Kidney tubule cell (primary cell): ENCODE measurements around the gene LIN28B.
"Not testable (repeated sequence)": the region's sequence is repeated elsewhere in the genome, so short reads cannot be mapped to it uniquely, and the experiment has no call there.

ENCODE experiments used
- DNase-seq: peaks from one replicate; pipeline ENCODE4 v3.0.0-alpha.2; 2018; ENCODE audit warnings: low spot score

LIN28B gene, protein sequence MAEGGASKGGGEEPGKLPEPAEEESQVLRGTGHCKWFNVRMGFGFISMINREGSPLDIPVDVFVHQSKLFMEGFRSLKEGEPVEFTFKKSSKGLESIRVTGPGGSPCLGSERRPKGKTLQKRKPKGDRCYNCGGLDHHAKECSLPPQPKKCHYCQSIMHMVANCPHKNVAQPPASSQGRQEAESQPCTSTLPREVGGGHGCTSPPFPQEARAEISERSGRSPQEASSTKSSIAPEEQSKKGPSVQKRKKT

DNA sequence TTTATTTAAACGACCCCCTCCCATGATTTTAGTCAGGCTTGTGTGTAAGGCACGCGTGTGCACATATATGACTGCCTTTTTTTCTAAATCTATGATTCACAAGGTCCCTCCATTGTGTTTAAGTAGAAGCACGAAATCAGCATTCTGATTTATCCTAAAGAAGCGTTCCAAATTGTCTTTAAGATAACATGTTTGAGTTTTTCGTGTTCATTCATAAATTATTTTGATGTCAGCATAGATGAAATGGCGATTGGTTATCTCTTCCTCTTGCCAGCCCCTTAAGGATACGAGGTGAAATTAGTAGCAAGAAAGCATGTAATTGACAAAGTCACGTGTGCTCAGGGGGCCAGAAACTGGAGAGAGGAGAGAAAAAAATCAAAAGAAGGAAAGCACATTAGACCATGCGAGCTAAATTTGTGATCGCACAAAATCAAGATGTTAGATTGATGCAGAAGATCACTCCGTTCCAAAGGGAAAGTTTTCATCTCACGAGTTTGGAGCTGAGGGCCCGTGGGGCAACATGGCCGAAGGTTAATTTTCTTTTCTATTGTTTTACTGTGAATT lies at the start of gene LIN28B:
LIN28B (plus strand) TSS at position 377 of the 564 bp plus-strand sequence; CDS start at position 521, 144 bp downstream.
- DNase-seq, result no peak

DNA sequence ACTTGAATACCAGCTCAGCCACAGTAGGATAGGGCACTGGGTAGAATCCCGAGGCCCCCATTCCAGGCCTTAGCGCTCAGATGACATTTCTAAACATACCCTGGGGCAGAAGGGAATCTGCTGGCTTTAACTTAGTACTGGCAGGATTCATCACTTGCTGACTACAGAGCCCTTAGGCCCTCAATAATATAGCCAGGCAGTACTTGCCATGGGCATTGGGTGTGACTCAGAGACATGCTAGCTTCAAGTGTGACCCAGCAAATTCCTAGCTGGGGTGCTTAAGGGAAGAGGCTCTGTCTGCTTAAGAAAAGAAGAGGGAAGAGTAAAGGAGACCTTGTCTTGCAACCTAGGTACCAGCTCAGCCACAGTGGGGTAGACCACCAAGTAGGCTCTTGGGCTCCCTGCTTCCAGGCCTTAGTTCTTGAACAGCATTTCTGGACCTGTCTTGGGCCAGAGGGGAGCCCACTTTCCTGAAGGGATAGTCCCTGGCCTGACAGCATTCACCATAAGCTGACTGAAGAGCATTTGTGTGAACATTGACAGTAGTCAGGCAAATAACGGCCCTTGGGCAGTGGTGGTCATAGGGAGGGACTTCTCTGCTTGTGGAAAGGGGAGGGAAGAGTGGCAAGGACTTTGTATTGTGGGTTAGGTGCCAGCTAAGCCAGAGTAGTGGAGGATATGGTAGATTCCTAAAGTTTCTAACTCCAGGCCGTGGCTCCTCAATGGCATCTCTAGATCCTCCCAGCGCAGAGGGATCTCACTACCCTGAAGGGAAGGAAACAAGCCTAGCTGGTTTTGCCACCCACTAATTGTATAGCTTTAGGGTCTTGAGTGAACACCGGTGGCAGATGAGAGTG lies 48.6 kb upstream of the LIN28B start:
- DNase-seq, result peak; percentile 16

DNA sequence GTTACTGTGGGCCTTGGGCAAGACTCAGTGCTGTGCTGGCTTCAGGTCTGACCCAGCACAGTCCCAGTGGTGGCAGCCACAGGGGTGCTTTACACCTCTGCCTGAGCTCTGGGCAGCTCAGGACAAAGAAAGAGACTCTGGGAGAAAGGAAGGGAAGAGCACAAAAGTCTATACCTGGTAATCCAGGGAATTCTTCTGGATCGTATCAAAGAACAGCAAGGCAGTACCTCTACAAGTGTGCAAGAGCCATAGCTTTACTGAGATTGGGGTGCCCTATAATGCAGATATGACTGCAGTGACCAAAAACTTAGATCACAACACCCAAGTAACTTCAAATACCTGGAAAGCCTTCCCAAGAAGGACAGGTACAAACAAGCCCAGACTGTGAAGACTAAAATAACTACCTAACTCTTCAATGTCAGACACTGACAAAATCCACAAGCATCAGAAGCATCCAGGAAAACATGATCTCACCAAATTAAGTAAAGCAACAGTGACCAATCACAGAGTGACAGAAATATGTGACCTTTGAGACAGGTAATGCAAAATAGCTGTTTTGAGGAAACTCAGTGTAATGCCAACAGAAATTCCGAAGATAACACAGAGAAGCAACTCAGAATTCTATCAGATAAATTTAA lies 47.9 kb upstream of the LIN28B start:
- DNase-seq, result no peak

DNA sequence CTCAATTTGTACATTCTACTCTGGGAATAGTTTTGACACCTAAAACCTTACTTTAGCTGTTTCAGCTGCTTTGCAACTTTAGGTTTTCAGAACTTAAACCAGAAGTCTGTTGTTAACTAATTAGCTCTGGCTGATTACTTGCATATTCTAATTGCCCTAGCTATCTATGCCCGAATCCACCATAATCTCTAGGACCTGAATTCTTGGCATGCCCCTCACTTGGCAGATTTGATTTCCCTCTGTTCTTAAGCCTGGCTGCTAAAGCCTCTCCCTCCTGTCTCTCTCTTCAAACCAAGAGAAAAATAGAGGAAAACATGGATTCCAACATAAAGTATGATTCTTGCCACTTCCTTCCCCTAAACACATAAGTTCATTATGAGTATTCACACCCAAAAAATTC lies 35.0 kb upstream of the LIN28B start:
- DNase-seq, result no peak

DNA sequence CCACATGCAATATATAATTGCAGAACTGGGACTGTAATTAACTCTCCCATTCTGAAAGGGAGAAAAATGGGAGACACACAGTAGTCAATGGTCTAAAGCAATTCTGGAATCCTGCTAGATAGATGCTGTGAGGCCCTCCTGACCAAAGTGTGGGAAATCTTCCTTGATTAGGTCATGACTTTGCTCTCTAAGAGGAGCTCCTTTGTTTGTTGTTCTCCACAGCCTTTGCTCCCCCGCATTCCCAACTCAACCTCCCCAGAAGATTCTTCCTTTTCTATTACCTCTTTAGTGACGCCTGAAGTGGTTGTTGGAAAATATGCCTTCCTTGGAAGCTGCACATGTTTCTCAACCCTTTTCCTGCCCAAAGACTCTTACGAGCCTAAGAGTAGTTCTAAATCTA lies 28.8 kb upstream of the LIN28B start:
- no peak for DNase-seq

DNA sequence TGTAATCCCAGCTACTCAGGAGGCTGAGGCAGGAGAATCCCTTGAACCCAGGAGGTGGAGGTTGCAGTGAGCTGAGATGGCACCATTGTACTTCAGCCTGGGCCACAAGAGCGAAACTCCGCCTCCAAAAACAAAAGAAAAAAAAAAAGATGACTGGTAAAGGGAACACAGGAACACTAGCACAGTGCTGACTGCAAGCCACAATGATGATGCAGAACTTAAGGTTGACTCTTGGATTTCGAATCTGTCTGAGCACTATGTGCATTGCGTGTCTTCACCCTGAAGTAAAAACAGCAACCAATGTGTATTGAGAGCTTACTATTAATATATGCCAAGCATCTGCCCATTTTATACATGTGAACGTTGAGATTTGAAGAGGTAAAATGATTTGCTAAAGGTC lies 27.6 kb upstream of the LIN28B start:
- no peak for DNase-seq

DNA sequence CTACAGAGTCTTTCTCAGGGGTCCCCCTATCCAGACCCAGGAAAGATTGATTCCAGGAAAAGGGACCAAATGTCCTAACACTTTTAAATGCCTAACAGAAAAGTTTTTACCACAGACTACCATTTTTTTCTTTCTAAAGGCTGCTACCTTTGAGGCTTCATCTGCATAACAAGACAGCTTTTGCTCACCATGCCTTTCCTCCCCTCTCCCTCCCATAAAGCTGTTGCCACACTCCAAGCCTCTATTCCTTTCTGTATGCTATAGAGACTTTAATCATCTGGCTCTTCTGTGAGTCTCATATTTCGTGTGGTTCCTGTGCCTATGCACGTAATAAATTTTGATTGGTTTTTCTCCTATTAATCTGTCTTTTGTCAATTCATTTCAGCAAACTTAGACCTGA lies 26.0 kb upstream of the LIN28B start:
- DNase-seq, result no peak

DNA sequence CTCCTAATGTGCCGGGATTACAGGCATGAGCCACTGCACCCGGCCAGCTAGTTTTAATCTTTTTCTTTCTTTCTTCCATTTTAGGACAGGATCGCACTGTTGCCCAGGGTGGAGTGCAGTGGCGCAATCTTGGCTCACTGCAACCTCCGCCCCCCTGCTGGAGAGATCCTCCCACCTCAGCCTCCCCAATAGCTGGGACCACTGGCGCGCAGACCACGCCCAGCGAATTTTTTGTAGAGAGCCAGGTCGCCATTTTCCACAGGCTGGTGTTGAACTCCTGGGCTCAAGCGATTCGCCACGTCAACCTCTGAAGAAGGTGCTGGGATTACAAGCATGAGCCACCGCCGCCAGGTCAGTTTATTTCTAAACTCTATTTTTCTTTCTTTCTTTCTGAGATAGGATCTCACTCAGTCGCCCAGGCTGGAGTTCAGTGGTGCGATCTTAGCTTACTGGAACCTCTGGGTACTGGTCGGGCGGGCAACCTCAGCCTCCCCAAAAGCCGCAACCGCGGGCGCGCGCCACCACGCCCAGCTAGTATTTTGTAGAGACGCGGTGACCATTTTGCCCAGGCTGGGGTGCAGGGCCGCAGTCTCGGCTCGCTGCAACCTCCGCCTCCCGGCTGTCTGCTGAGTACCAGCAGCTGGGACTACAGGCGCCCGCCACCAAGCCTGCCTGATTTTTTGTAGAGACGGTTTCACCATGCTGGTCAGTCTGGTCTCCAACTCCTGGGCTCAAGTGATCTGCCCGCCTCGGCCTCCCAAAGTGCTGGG lies 20.0 kb upstream of the LIN28B start:
- no peak for DNase-seq

DNA sequence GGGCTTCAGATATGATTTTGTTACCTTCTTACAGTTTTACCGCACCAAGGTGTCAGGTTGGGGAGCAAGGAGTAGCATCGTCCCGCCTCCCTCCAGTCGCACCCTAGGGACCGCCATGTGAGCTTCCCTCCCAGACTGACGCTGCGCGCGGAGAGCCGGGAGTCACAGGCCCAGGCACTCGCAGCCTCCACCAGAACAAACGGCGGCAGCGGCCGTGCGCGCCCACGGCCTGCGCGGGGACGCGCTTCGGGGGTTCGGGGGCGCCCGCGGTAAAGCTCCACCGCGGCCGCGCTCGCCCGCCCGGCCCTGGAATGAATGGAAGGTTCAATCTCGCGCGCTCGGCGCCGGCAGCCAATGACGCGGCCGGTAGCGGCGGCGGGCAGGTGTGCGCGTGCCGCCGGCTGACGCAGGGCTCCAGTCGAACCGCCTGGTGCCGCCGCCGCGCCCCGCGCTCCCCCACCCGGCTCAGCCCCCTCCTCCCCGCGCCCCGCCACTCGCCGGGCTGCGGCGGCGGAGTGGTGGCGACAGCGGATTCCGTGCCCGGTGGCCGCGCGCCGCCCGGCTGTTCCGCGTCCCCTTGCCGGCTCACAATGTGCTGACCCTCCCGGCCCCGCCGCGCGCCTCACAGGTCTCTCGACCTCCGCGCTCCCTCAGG lies 16.5 kb upstream of the LIN28B start:
- no peak for DNase-seq

DNA sequence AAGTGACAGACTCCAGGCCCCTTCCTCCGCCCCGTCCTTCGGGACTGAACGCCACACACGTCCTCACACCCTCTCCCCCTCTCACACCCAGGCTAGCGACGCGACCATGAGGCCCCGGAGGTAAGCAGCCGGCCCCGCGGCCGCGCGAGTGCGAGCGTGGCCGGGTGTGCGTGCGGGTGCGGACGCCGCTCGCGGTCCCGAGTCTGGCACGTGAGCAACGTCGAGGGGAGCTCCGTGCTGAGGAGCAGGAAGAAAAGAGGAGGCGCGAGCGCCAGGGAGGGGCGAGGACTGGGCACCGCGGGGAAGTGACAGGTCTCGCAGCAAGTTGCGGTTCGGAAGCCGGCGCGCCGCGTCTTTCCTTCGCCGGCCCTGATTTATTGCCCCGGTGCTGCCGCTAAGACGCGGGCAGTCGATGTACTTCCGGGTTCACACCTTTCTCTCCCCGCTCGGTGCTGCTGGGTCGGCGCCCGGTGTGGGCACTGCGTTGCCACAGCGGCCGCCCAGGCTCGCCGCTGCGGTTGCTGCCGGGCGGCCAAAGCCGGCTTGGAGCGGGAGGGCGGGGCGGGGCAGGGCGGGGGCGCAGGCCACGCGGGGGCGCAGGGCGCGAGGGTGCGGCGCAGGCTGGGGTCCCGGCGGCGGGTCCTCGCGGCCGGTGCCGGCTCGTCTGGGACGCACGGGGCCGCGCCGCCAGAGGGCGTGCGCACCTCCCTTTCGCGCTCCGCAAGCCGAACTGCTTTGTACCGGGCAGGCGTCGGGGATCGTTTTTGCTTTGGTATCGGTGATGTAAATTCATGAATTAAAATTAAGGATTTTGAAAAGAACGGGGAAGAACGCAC lies 15.8 kb upstream of the LIN28B start:
- no peak for DNase-seq

DNA sequence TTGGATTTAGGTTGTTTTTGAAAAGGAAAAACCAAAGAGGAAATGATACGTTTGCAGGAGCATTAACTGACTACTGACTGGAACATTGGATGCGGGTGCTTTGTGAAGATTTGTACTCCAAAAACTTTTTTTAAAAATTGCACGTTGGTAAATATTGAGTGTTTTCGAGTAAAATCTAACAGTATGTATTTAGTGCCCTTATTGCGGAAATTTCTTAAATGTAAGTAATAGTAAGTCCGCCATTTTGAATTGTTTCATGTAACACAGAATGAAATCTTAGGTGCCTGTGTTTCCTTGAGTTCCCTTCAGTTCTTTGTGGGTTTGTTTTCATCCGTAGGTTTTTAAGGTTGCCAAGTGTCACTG lies 15.2 kb upstream of the LIN28B start:
- DNase-seq, result no peak

DNA sequence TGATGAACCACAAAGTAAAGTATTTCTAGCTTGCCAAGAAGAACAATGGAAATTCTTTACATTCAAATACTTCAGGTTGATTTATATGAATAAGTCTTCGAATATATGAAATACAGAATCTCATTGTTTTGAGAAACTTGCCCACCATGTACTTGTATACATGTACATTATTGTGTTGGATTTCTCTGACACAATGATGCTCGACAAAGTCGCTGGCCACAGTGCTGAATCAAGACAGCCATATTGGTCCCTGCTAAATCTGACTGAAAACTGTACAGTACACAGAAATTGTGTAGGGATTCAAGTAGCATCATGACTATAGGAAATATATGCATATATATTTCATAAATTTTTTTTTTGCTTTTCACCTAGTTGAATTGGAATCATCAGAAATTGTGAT lies 13.1 kb upstream of the LIN28B start:
- DNase-seq, result peak; percentile 5

DNA sequence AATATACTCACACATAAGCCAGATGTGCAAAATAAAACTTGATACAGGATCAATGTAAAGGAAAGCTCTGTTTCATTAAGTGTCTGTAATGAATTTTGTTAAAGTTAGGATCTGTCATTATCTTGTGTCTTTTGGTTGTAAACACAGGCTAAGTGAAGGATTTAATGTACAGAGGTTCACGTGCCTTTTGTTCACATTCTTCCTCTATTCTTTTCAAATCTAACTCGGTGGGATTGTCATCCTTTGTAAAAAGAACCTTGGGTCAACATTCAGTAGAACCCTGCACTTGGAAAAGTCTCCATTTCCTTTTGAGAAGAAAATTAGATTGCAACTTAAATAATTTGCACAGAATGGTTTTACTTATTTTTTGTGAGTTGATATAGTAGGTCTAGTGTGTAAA lies 7.7 kb upstream of the LIN28B start:
- DNase-seq, result no peak

DNA sequence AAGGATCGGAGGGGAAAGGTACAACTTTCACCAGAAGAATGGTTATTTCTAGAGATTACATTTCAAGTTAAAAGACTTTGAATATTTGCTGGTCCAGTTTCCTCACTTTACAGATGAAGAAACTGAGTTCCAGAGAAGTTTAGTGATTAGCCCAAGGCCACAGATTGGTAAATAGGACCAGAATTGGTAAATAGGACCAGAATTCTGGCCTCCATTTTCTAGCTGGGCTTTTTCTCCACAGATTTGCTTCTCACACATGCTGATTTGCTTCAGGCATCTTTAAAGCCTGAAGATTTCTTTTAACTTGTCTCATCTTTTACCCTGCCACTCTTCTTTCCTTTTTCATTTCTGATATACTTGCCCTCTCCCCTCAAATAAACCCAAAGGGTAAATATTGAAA lies 5.2 kb upstream of the LIN28B start:
- no peak for DNase-seq

DNA sequence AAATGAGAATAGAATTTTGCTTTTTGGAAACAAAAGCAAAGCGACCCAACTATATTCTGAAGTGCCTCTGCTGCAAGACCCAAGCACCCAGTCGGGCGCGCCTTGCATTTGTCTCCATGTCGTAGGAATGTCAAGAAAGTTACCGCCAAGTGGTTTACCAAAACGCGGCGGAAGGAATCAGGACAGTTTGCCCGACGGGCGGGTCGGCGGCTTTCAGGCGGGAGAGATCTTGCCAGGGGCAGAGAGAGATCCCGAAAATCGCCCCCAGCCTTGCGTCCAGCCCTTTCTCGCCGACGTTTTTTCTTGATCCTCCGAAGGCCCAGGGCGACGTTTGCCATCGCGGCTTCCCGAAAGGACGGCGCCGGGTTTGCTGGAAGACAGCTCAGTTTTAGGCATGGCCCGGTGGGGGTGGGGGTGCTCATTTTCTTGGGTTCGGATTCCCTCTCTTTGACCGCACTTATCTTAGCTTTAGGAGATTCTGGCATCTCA lies 4.0 kb upstream of the LIN28B start:
- no peak for DNase-seq

DNA sequence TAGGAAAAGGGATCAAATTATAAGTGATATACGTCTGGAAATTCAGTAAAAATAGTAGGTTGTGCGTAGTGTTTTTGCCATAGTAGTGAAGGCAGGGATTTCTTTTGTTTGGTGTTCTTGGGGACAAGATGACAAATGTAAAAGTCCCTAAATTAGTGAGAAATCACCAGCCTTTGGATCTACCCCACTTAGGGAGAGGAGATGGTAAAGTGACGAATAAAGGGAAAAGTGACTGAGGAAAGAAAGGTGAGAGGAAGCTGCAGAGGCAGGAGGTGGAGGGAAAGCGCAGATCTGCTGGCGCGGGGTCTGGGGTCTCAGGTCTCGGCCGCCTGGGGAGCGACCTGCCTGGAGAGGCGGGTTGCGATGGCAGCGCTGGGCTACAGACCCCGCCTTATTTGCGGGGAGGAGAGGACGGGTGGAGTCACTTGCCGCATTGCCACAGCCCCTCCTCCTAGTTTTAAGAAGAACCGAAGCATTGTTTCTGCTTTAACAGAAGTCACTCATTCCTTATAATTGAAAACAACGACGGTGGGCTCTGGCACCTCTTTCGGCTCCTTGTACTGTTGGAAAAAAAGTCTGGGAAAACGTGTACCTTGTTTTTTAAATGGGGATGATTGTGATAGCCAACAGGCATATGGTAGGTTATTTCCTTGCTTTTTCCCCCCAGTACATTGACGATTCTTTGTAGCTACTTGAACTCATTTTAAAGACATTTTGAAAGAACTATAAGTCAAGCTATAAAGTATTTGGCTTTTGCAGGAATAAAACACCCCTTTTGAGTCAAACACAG lies 3.3 kb upstream of the LIN28B start:
- not testable (repeated sequence) for DNase-seq

DNA sequence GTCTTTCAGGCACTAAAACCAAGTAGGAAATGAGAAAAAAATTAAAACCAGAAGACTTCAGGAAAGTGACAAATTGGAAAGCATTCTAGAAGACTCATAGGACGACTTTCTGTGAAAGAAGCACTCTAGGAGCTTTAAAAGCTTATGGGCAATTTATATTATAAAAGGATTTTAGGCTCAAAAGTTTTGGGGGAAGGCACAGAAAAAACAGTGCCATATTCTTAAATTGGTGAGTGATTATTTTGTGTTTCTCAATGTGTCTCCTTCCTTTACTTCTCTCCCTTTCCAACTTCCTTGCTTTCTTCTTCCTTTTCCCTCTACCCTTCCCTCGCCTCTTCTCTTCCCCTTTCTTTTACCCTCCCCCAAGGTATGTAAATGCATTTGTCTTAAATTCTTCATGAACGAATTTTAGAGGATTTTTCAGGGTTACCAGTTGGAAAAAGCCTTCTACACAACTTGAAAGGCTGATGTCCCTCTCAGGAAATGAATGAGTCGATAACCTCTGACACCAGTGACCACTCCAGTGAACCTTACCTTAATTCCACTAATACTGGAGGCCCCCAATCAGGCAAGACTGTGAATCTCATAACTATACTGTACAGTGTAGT lies 2.6 kb upstream of the LIN28B start:
- no peak for DNase-seq

DNA sequence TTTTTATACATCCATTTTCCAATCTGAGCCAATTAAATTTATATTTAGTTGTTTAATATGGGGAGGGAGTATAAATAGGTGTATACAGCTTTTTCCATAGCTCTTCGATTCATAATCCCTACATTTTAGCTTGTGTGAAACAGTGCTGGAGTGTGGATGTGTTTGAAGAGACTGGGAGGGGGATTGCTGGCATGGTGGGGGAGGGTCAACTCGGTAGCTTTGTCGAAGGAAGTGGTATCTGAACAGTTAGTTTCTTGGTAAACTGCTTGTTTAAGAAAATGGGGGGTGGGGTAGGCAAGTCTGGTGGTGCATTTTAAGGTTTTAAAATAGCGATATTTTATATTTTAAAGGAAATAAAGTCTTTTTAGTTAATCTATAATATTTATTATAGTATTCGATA lies 1.4 kb upstream of the LIN28B start:
- DNase-seq, result no peak
